Measurements from ENCODE around the gene C6orf132.

Gene C6orf132

DNA sequence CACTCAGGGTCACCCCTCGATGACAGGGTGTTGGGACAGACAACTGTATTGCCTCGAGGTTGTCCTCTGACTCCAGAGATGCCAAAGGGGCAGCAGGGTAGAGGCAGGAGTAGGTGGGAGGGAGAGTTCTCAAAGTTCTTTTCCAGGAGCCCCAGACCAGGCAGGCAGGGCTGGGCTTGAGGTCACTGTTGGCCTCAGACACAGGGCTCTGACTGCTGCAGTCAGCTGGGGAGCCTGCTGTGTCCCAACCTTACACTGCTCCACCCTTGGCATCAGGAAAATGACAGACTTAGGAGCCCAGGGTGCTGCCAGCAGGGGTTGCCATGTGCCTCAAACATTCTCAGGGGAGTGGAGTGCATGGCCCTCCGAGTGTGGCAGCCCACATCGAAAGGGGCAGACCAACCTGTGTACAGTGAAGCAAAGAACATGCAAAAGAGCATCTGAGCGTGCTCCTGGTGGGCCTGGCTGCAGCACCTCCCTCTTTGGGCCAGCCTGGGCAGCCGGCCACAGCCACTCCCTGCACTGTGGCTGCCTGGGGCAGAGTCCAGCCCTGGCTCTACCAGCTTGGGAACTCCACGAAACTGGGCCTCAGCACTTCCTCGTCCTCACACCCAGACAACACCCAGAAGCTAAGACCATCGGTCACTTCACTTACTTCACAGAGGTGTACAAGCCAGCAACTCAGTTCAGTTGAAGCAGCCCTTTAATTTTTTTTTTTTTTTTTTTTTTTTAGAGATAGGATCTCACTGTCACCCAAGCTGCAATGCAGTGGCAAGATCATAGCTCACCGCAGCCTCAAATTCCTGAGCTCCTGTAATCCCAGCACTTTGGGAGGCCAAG, 24.0 kb downstream of the C6orf132 start:
- CTCF ChIA-PET: no interaction called here
- TF ChIP-seq ARNT (IDR thresholded peaks at IDR 0.05) (no peak), ZNF384 (IDR thresholded peaks at IDR 0.05) (no peak), NFRKB (IDR thresholded peaks at IDR 0.05) (no peak), TARDBP (IDR thresholded peaks at IDR 0.05) (no peak), CTBP1 (IDR thresholded peaks at IDR 0.05; ENCODE audit: borderline replicate concordance) (no peak), ELF4 (IDR thresholded peaks at IDR 0.05) (no peak), SP1 (IDR thresholded peaks at IDR 0.05) (no peak), LEF1 (IDR thresholded peaks at IDR 0.05; ENCODE audit: borderline replicate concordance) (no peak)
- TF ChIP-seq, protein P1, sequence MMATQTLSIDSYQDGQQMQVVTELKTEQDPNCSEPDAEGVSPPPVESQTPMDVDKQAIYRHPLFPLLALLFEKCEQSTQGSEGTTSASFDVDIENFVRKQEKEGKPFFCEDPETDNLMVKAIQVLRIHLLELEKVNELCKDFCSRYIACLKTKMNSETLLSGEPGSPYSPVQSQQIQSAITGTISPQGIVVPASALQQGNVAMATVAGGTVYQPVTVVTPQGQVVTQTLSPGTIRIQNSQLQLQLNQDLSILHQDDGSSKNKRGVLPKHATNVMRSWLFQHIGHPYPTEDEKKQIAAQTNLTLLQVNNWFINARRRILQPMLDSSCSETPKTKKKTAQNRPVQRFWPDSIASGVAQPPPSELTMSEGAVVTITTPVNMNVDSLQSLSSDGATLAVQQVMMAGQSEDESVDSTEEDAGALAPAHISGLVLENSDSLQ (IDR thresholded peaks at IDR 0.05): no peak
- DNase-seq (ENCODE audit: extremely low spot score): no peak
- POLR2A ChIA-PET: no interaction called here

GRCh38 chr6:42117843-42118161, 24.6 kb downstream of the C6orf132 start:
- DNase-seq (ENCODE audit: extremely low spot score): no peak
- ChIA-PET CTCF (no interaction called here), POLR2A (no interaction called here)
- TF ChIP-seq FOXM1 (IDR thresholded peaks at IDR 0.05; ENCODE audit: borderline replicate concordance): no peak
- TF ChIP-seq, protein P1 (IDR thresholded peaks at IDR 0.05): no peak
- TF ChIP-seq BHLHE40 (IDR thresholded peaks at IDR 0.05; ENCODE audit: borderline replicate concordance): no peak
- no peak for TF ChIP-seq ELF4 (IDR thresholded peaks at IDR 0.05)
- TF ChIP-seq NFRKB (IDR thresholded peaks at IDR 0.05): no peak
- TF ChIP-seq ZNF384 (IDR thresholded peaks at IDR 0.05): no peak
- no peak for TF ChIP-seq FOXK2 (IDR thresholded peaks at IDR 0.05)
- TF ChIP-seq TARDBP (IDR thresholded peaks at IDR 0.05): no peak
- TF ChIP-seq SP1 (IDR thresholded peaks at IDR 0.05): no peak
- TF ChIP-seq CTBP1 (IDR thresholded peaks at IDR 0.05; ENCODE audit: borderline replicate concordance): no peak
- TF ChIP-seq ARNT (IDR thresholded peaks at IDR 0.05): no peak
- no peak for TF ChIP-seq FOXA1 (IDR thresholded peaks at IDR 0.05)
- no peak for TF ChIP-seq LEF1 (IDR thresholded peaks at IDR 0.05; ENCODE audit: borderline replicate concordance)
- no peak for TF ChIP-seq L3MBTL2 (conservative IDR thresholded peaks at IDR 0.05)

- no peak for TF ChIP-seq CTBP1 (IDR thresholded peaks at IDR 0.05; ENCODE audit: borderline replicate concordance)
- TF ChIP-seq FOXA1 (IDR thresholded peaks at IDR 0.05): no peak
- TF ChIP-seq SP1 (IDR thresholded peaks at IDR 0.05): no peak
- TF ChIP-seq, protein P1 (IDR thresholded peaks at IDR 0.05): no peak
- no peak for TF ChIP-seq TARDBP (IDR thresholded peaks at IDR 0.05)
- no peak for TF ChIP-seq ARNT (IDR thresholded peaks at IDR 0.05)
- TF ChIP-seq HDGF (IDR thresholded peaks at IDR 0.05; ENCODE audit: borderline replicate concordance): no peak
- TF ChIP-seq L3MBTL2 (conservative IDR thresholded peaks at IDR 0.05): no peak
- no peak for TF ChIP-seq LEF1 (IDR thresholded peaks at IDR 0.05; ENCODE audit: borderline replicate concordance)
- no peak for TF ChIP-seq NFRKB (IDR thresholded peaks at IDR 0.05)
- no peak for TF ChIP-seq ELF4 (IDR thresholded peaks at IDR 0.05)
- TF ChIP-seq FOXM1 (IDR thresholded peaks at IDR 0.05; ENCODE audit: borderline replicate concordance): no peak
- no peak for TF ChIP-seq BHLHE40 (IDR thresholded peaks at IDR 0.05; ENCODE audit: borderline replicate concordance)
- no peak for TF ChIP-seq FOXK2 (IDR thresholded peaks at IDR 0.05)
- DNase-seq (ENCODE audit: extremely low spot score): no peak
- POLR2A ChIA-PET: no interaction called here
- CTCF ChIA-PET: no interaction called here
Measured at GRCh38 chr6:42113936-42114636, 28.3 kb downstream of the C6orf132 start.

DNA sequence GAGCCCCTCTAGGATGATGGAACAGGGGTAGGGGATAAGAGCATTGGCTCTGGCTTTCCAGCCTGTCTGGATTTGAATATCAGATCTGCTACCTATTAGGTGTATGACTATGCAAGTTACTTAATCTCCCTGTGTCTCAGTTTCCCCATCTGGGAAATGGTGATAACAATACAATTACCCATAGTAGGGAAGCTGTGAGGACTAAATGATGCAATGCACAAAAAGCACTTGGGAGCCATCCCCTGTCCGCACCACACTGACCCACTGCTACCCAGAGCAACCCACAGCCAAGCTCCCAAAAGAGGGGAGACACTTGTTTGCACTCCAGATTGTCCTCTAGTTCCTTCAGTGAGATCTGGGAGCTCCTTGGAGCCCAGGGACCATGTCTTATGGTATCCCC, 30.1 kb downstream of the C6orf132 start:
- POLR2A ChIA-PET: no interaction called here
- no peak for TF ChIP-seq NFRKB (IDR thresholded peaks at IDR 0.05)
- no peak for TF ChIP-seq BHLHE40 (IDR thresholded peaks at IDR 0.05; ENCODE audit: borderline replicate concordance)
- TF ChIP-seq FOXA1 (IDR thresholded peaks at IDR 0.05): no peak
- no peak for TF ChIP-seq SP1 (IDR thresholded peaks at IDR 0.05)
- TF ChIP-seq ARNT (IDR thresholded peaks at IDR 0.05): no peak
- no peak for TF ChIP-seq FOXM1 (IDR thresholded peaks at IDR 0.05; ENCODE audit: borderline replicate concordance)
- TF ChIP-seq HDGF (IDR thresholded peaks at IDR 0.05; ENCODE audit: borderline replicate concordance): no peak
- no peak for TF ChIP-seq ZNF384 (IDR thresholded peaks at IDR 0.05)
- no peak for TF ChIP-seq CTBP1 (IDR thresholded peaks at IDR 0.05; ENCODE audit: borderline replicate concordance)
- TF ChIP-seq L3MBTL2 (conservative IDR thresholded peaks at IDR 0.05): no peak
- TF ChIP-seq SUZ12 (IDR thresholded peaks at IDR 0.05): no peak
- no peak for TF ChIP-seq LEF1 (IDR thresholded peaks at IDR 0.05; ENCODE audit: borderline replicate concordance)
- TF ChIP-seq ELF4 (IDR thresholded peaks at IDR 0.05): no peak
- TF ChIP-seq, protein P1 (IDR thresholded peaks at IDR 0.05): no peak
- TF ChIP-seq TARDBP (IDR thresholded peaks at IDR 0.05): no peak
- TF ChIP-seq FOXK2 (IDR thresholded peaks at IDR 0.05): no peak
- CTCF ChIA-PET: interaction anchor here (0.6 kb wide), 2 partner anchors 7 to 22 kb away, joined by 5 to 6 read pairs; no protein-coding TSS in a partner anchor

GRCh38 chr6:42110683-42111082, 31.7 kb downstream of the C6orf132 start:
- ChIA-PET CTCF (no interaction called here), POLR2A (no interaction called here)
- TF ChIP-seq L3MBTL2 (conservative IDR thresholded peaks at IDR 0.05) (no peak), CTBP1 (IDR thresholded peaks at IDR 0.05; ENCODE audit: borderline replicate concordance) (no peak), FOXA1 (IDR thresholded peaks at IDR 0.05) (no peak), BHLHE40 (IDR thresholded peaks at IDR 0.05; ENCODE audit: borderline replicate concordance) (no peak), FOXK2 (IDR thresholded peaks at IDR 0.05) (no peak), ELF4 (IDR thresholded peaks at IDR 0.05) (no peak), SUZ12 (IDR thresholded peaks at IDR 0.05) (no peak), ARNT (IDR thresholded peaks at IDR 0.05) (no peak), NFRKB (IDR thresholded peaks at IDR 0.05) (no peak), FOXM1 (IDR thresholded peaks at IDR 0.05; ENCODE audit: borderline replicate concordance) (no peak), SP1 (IDR thresholded peaks at IDR 0.05) (no peak), TARDBP (IDR thresholded peaks at IDR 0.05) (no peak), HDGF (IDR thresholded peaks at IDR 0.05; ENCODE audit: borderline replicate concordance) (no peak), LEF1 (IDR thresholded peaks at IDR 0.05; ENCODE audit: borderline replicate concordance) (no peak)
- DNase-seq (ENCODE audit: extremely low spot score): no peak

More for the DNA sequence above, 30.1 kb downstream of the C6orf132 start:
- DNase-seq (ENCODE audit: extremely low spot score): no peak

Measured in HEK293T (cell line).